ENCODE data around the gene VWA5A.

DNA sequence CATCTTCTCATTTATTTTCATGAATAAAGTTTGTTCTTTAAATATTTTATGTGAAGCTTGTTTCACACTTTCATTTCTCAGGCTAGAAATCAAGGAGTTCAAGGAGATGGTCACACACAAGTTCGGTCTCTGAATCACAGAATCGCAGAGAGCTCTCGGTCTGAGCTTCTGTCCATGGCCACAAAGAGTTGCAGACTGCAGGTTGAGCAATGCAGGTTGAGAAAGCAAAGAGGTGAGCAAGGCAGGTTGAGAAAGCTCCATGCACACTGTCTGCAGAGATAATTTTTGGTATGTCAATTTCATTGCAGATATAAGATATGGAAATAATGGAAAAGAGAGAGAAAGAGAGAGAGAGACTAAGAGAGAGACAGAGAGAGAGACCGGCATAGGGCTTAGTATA, 32.9 kb upstream of the VWA5A start:
- TF ChIP-seq, protein P1, sequence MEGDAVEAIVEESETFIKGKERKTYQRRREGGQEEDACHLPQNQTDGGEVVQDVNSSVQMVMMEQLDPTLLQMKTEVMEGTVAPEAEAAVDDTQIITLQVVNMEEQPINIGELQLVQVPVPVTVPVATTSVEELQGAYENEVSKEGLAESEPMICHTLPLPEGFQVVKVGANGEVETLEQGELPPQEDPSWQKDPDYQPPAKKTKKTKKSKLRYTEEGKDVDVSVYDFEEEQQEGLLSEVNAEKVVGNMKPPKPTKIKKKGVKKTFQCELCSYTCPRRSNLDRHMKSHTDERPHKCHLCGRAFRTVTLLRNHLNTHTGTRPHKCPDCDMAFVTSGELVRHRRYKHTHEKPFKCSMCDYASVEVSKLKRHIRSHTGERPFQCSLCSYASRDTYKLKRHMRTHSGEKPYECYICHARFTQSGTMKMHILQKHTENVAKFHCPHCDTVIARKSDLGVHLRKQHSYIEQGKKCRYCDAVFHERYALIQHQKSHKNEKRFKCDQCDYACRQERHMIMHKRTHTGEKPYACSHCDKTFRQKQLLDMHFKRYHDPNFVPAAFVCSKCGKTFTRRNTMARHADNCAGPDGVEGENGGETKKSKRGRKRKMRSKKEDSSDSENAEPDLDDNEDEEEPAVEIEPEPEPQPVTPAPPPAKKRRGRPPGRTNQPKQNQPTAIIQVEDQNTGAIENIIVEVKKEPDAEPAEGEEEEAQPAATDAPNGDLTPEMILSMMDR (conservative IDR thresholded peaks at IDR 0.05 in 1 of 2, IDR thresholded peaks at IDR 0.05 in 1 of 2; ENCODE audit: low read depth in 1 of 2, low read length in 2 of 2), result no peak
- no peak for TF ChIP-seq EZH2 (IDR thresholded peaks at IDR 0.05; ENCODE audit: low read length, missing control alignments)

Measured in fibroblast of lung (primary cell).